BLaER1 (cell line): ENCODE results near the gene RPS28.
"Not testable (repeated sequence)": the region's sequence is repeated elsewhere in the genome, so short reads cannot be mapped to it uniquely, and the experiment has no call there.

Source experiments
- H3K27ac ChIP-seq: shearing (Covaris generic); formaldehyde crosslinking; 2 replicates; pipeline ENCODE4 v1.8.1; 2022
- H3K27me3 ChIP-seq: shearing (Covaris generic); formaldehyde crosslinking; 2 replicates; pipeline ENCODE4 v1.8.1; 2022
- H3K36me3 ChIP-seq: shearing (Covaris generic); formaldehyde crosslinking; 2 replicates; pipeline ENCODE4 v1.8.1; 2022
- H3K4me1 ChIP-seq: shearing (Covaris generic); formaldehyde crosslinking; 2 replicates; pipeline ENCODE4 v1.8.1; 2022
- H3K4me2 ChIP-seq: shearing (Covaris generic); formaldehyde crosslinking; 2 replicates; pipeline ENCODE4 v1.8.1; 2022
- H3K4me3 ChIP-seq: shearing (Covaris generic); formaldehyde crosslinking; 2 replicates; pipeline ENCODE4 v1.8.1; 2022
- H3K9ac ChIP-seq: shearing (Covaris generic); formaldehyde crosslinking; 2 replicates; pipeline ENCODE4 v1.8.1; 2022
- H3K9me3 ChIP-seq: shearing (Covaris generic); formaldehyde crosslinking; 2 replicates; pipeline ENCODE4 v1.8.1; 2022
- H4K20me1 ChIP-seq: shearing (Covaris generic); formaldehyde crosslinking; 2 replicates; pipeline ENCODE4 v1.8.1; 2022
- Cebpa-rat ChIP-seq: shearing (Covaris generic); IDR thresholded peaks from 2 replicates; pipeline ENCODE4 v1.8.1; 2022

Gene RPS28

GRCh38 chr19:8321067-8321985 is at the start of gene RPS28, which contains the start of gene NDUFA7:
Gene RPS28, plus strand, starts transcription at chr19:8321496. Its CDS starts 35 bp downstream, at chr19:8321531.
Gene NDUFA7, minus strand, starts transcription at chr19:8321375. Its CDS starts 17 bp downstream, at chr19:8321358.
- Histone ChIP-seq H3K27ac (peak within 1 kb of the TSS; percentile 95), H4K20me1 (peaks cover 34% of the 10 kb centered on the region), H3K4me3 (peak within 1 kb of the TSS; percentile 83), H3K9ac (peak within 1 kb of the TSS; percentile 98), H3K4me2 (peak within 1 kb of the TSS; percentile 97), H3K36me3 (peaks cover 36% of the 10 kb centered on the region), H3K9me3 (no peaks in the 10 kb centered on the region), H3K27me3 (no peaks in the 10 kb centered on the region), H3K4me1 (peaks cover 71% of the 10 kb centered on the region)
- no peak for TF ChIP-seq Cebpa-rat

GRCh38 chr19:8276508-8276907 is 44.8 kb upstream of the RPS28 start:
- H3K27me3 ChIP-seq, H3K9ac ChIP-seq, H3K4me1 ChIP-seq, H3K36me3 ChIP-seq, H4K20me1 ChIP-seq, H3K27ac ChIP-seq, H3K4me3 ChIP-seq, H3K9me3 ChIP-seq, H3K4me2 ChIP-seq: not testable (repeated sequence)

- not testable (repeated sequence) for H3K27ac ChIP-seq, H3K9ac ChIP-seq, H3K4me1 ChIP-seq, H3K27me3 ChIP-seq, H3K4me2 ChIP-seq, H3K9me3 ChIP-seq, H3K36me3 ChIP-seq, H3K4me3 ChIP-seq, H4K20me1 ChIP-seq
Measured at GRCh38 chr19:8291337-8291736, 30.0 kb upstream of the RPS28 start.

- peaks cover 51% of the 10 kb centered on the region for H3K36me3 ChIP-seq
- H4K20me1 ChIP-seq = peaks cover 52% of the 10 kb centered on the region
- H3K27me3 ChIP-seq = no peaks in the 10 kb centered on the region
- H3K4me3 ChIP-seq = no peak overlapping the region
- H3K4me1 ChIP-seq = peaks cover 50% of the 10 kb centered on the region
- no peak overlapping the region for H3K4me2 ChIP-seq
- H3K27ac ChIP-seq = peak overlapping the region; percentile 23; the same call in 1 of the 2 replicates
- no peak for TF ChIP-seq Cebpa-rat
- no peak overlapping the region for H3K9ac ChIP-seq
- H3K9me3 ChIP-seq = no peaks in the 10 kb centered on the region
Measured at GRCh38 chr19:8302357-8302691, 19.0 kb upstream of the RPS28 start.

- H3K9ac ChIP-seq = no peak overlapping the region
- peaks cover 51% of the 10 kb centered on the region for H3K36me3 ChIP-seq
- peaks cover 51% of the 10 kb centered on the region for H3K4me1 ChIP-seq
- H3K4me2 ChIP-seq = no peak overlapping the region
- 0 out of 2 replicates have a peak overlapping the region, but pooled peaks have one; percentile 23 for H3K27ac ChIP-seq
- no peak for TF ChIP-seq Cebpa-rat
- H4K20me1 ChIP-seq = peaks cover 52% of the 10 kb centered on the region
- H3K4me3 ChIP-seq = no peak overlapping the region
- no peaks in the 10 kb centered on the region for H3K9me3 ChIP-seq
- H3K27me3 ChIP-seq = no peaks in the 10 kb centered on the region
Measured at GRCh38 chr19:8302734-8303133, 18.6 kb upstream of the RPS28 start.

- Histone ChIP-seq H3K4me1 (peaks cover 65% of the 10 kb centered on the region), H3K36me3 (peaks cover 61% of the 10 kb centered on the region), H3K4me2 (peak overlapping the region; percentile 93)
Measured at GRCh38 chr19:8304841-8305621, 16.3 kb upstream of the RPS28 start.

GRCh38 chr19:8305798-8306197 is 15.5 kb upstream of the RPS28 start:
- H3K4me2 ChIP-seq = peak overlapping the region; percentile 93

More at GRCh38 chr19:8304841-8305621, 16.3 kb upstream of the RPS28 start:
- Histone ChIP-seq H3K27ac (peak overlapping the region; percentile 46; the same call in 1 of the 2 replicates), H3K27me3 (no peaks in the 10 kb centered on the region), H3K9ac (0 out of 2 replicates have a peak overlapping the region, but pooled peaks have one; percentile 41), H3K4me3 (no peak overlapping the region), H3K9me3 (no peaks in the 10 kb centered on the region), H4K20me1 (peaks cover 52% of the 10 kb centered on the region)
- TF ChIP-seq Cebpa-rat = no peak

GRCh38 chr19:8306235-8307054 is 14.9 kb upstream of the RPS28 start:
- peak overlapping the region; percentile 93 for H3K4me2 ChIP-seq

More at GRCh38 chr19:8305798-8306197, 15.5 kb upstream of the RPS28 start:
- peaks cover 52% of the 10 kb centered on the region for H4K20me1 ChIP-seq
- peaks cover 69% of the 10 kb centered on the region for H3K36me3 ChIP-seq
- H3K27ac ChIP-seq = peak overlapping the region; percentile 96; the same call in 1 of the 2 replicates
- peaks cover 65% of the 10 kb centered on the region for H3K4me1 ChIP-seq
- no peak for TF ChIP-seq Cebpa-rat
- H3K9ac ChIP-seq = peak overlapping the region; percentile 8; the same call in 1 of the 2 replicates
- no peaks in the 10 kb centered on the region for H3K9me3 ChIP-seq
- no peaks in the 10 kb centered on the region for H3K27me3 ChIP-seq
- H3K4me3 ChIP-seq = no peak overlapping the region

GRCh38 chr19:8307400-8307964 is 13.8 kb upstream of the RPS28 start:
- Histone ChIP-seq H3K9me3 (no peaks in the 10 kb centered on the region), H4K20me1 (peaks cover 45% of the 10 kb centered on the region), H3K36me3 (peaks cover 75% of the 10 kb centered on the region), H3K4me2 (peak overlapping the region; percentile 93), H3K4me1 (peaks cover 61% of the 10 kb centered on the region), H3K4me3 (peak overlapping the region; percentile 82), H3K9ac (peak overlapping the region; percentile 93), H3K27me3 (no peaks in the 10 kb centered on the region), H3K27ac (peak overlapping the region; percentile 96)
- no peak for TF ChIP-seq Cebpa-rat

More at GRCh38 chr19:8306235-8307054, 14.9 kb upstream of the RPS28 start:
- H3K4me3 ChIP-seq = peak overlapping the region; percentile 82
- peak overlapping the region; percentile 93 for H3K9ac ChIP-seq
- no peaks in the 10 kb centered on the region for H3K9me3 ChIP-seq
- peaks cover 52% of the 10 kb centered on the region for H4K20me1 ChIP-seq
- no peak for TF ChIP-seq Cebpa-rat
- H3K27me3 ChIP-seq = no peaks in the 10 kb centered on the region
- H3K4me1 ChIP-seq = peaks cover 65% of the 10 kb centered on the region
- H3K36me3 ChIP-seq = peaks cover 75% of the 10 kb centered on the region
- H3K27ac ChIP-seq = peak overlapping the region; percentile 96
